Liver (tissue), 9 donors: ENCODE results near the gene POLR3GL. TPM values are rescaled to one million over a fixed set of nuclear protein-coding genes. Genes with fewer than 3 reads are reported as not detected.

Experiments
- DNase-seq: peaks from one replicate; pipeline ENCODE4 v3.0.0-alpha.2; 2017; ENCODE audit warnings: low spot score
- H3K27ac ChIP-seq, 2 donors: one replicate each; pipeline ENCODE4 v1.7.0; 2013; ENCODE audit warnings: inconsistent platforms in 2 of 2, low read length in 2 of 2, control low read depth in 1 of 2, low read depth in 1 of 2, mild to moderate bottlenecking in 1 of 2
- H3K27me3 ChIP-seq, 4 donors: one replicate each; pipeline versions ENCODE4 v1.6.1 to v1.7.0; 2013; ENCODE audit warnings: low read length in 3 of 4, inconsistent platforms in 1 of 4, mild to moderate bottlenecking in 1 of 4, moderate library complexity in 1 of 4; ENCODE audit not compliant: control insufficient read depth in 4 of 4, insufficient read depth in 4 of 4
- H3K36me3 ChIP-seq, 4 donors: one replicate each; pipeline versions ENCODE4 v1.6.1 to v1.7.0; 2013; ENCODE audit warnings: low read length in 3 of 4, mild to moderate bottlenecking in 3 of 4, low read depth in 1 of 4, moderate library complexity in 1 of 4; ENCODE audit not compliant: control insufficient read depth in 4 of 4, insufficient read depth in 3 of 4
- H3K4me1 ChIP-seq, 4 donors: one replicate each; pipeline versions ENCODE4 v1.6.1 to v1.7.0; 2013; ENCODE audit warnings: low read length in 3 of 4, mild to moderate bottlenecking in 3 of 4, moderate library complexity in 1 of 4; ENCODE audit not compliant: control insufficient read depth in 4 of 4, insufficient read depth in 4 of 4
- H3K4me3 ChIP-seq, 3 donors: one replicate each; pipeline versions ENCODE4 v1.6.1 to v1.7.0; 2013; ENCODE audit warnings: low read length in 3 of 3, control low read depth in 1 of 3, low read depth in 1 of 3, mild to moderate bottlenecking in 1 of 3
- H3K9ac ChIP-seq, 2 donors: one replicate each; pipeline ENCODE4 v1.7.0; 2013; ENCODE audit warnings: low read length in 2 of 2, mild to moderate bottlenecking in 2 of 2, moderate library complexity in 2 of 2, control low read depth in 1 of 2, low read depth in 1 of 2
- H3K9me3 ChIP-seq, 4 donors: one replicate each; pipeline versions ENCODE4 v1.6.1 to v1.7.0; 2013; ENCODE audit warnings: low read length in 3 of 4; ENCODE audit not compliant: control insufficient read depth in 4 of 4
- ATF3 ChIP-seq: IDR thresholded peaks from 2 replicates; pipeline ENCODE4 v1.6.1; 2016; ENCODE audit warnings: antibody characterized with exemption
- CTCF ChIP-seq: fragments of 150-350 bp; IDR thresholded peaks from 2 replicates; pipeline ENCODE4 v1.5.1; 2017; ENCODE audit warnings: improper control_type of control experiment, low read depth, low read length; ENCODE audit not compliant: missing input control
- EGR1 ChIP-seq, 2 donors: IDR thresholded peaks; 2 replicates each; pipeline ENCODE4 v1.6.1; 2016 to 2018; ENCODE audit warnings: antibody characterized with exemption in 2 of 2, low read depth in 2 of 2
- FOXA1 ChIP-seq: IDR thresholded peaks from 2 replicates; pipeline ENCODE4 v1.6.1; 2016; ENCODE audit warnings: antibody characterized with exemption
- FOXA2 ChIP-seq: IDR thresholded peaks from 2 replicates; pipeline ENCODE4 v1.6.1; 2016; ENCODE audit warnings: antibody characterized with exemption
- GABPA ChIP-seq, 2 donors: IDR thresholded peaks in 1 of 2; conservative IDR thresholded peaks in 1 of 2; 2 replicates each; pipeline ENCODE4 v1.6.1; 2016; ENCODE audit warnings: antibody characterized with exemption in 2 of 2, mild to moderate bottlenecking in 1 of 2, moderate library complexity in 1 of 2
- HNF4A ChIP-seq, 2 donors: conservative IDR thresholded peaks; 2 replicates each; pipeline ENCODE4 v1.6.1; 2016; ENCODE audit warnings: antibody characterized with exemption in 2 of 2, mild to moderate bottlenecking in 2 of 2
- HNF4G ChIP-seq: IDR thresholded peaks from 2 replicates; pipeline ENCODE4 v1.6.1; 2016; ENCODE audit warnings: antibody characterized with exemption
- JUND ChIP-seq, 2 donors: IDR thresholded peaks; 2 replicates each; pipeline ENCODE4 v1.6.1; 2016; ENCODE audit warnings: antibody characterized with exemption in 2 of 2
- MAX ChIP-seq: IDR thresholded peaks from 2 replicates; pipeline ENCODE4 v1.6.1; 2016; ENCODE audit warnings: antibody characterized with exemption
- NR2F2 ChIP-seq: IDR thresholded peaks from 2 replicates; pipeline ENCODE4 v1.6.1; 2016; ENCODE audit warnings: antibody characterized with exemption
- RAD21 ChIP-seq, 2 donors: IDR thresholded peaks; 2 replicates each; pipeline ENCODE4 v1.6.1; 2016; ENCODE audit warnings: antibody characterized with exemption in 2 of 2, mild to moderate bottlenecking in 2 of 2
- REST ChIP-seq: IDR thresholded peaks from 2 replicates; pipeline ENCODE4 v1.6.1; 2016; ENCODE audit warnings: antibody characterized with exemption, mild to moderate bottlenecking
- RXRA ChIP-seq, 2 donors: IDR thresholded peaks; 2 replicates each; pipeline ENCODE4 v1.6.1; 2017 to 2018; ENCODE audit warnings: antibody characterized with exemption in 2 of 2, mild to moderate bottlenecking in 1 of 2
- SP1 ChIP-seq: IDR thresholded peaks from 2 replicates; pipeline ENCODE4 v1.6.1; 2018; ENCODE audit warnings: antibody characterized with exemption, mild to moderate bottlenecking
- TAF1 ChIP-seq: conservative IDR thresholded peaks from 2 replicates; pipeline ENCODE4 v1.6.1; 2016; ENCODE audit warnings: antibody characterized with exemption, mild to moderate bottlenecking
- YY1 ChIP-seq: IDR thresholded peaks from 2 replicates; pipeline ENCODE4 v1.6.1; 2016; ENCODE audit warnings: antibody characterized with exemption, mild to moderate bottlenecking
- ZBTB33 ChIP-seq: IDR thresholded peaks from 2 replicates; pipeline ENCODE4 v1.6.1; 2016; ENCODE audit warnings: antibody characterized with exemption
- WGBS: extraction: QIAGEN DNeasy Blood & Tissue Kit; methylation state at CpG from one replicate; pipeline ENCODE4 v1.1.7; 2013; 5-methylcytosine and 5-hydroxymethylcytosine counted together
- polyA plus RNA-seq, 2 donors: library from polyadenylated mRNA; stranded (reverse) in 1 of 2; unstranded in 1 of 2; fragments of 200-250 nt in 1 of 2; fragments of >200 nt in 1 of 2; fragmentation: Nextera tagmentation in 1 of 2; extraction: Ambion mirVana in 1 of 2; gene quantifications; one replicate each; pipeline versions ENCODE4 v1.2.1 to v1.2.3, GENCODE V29; 2013 to 2015
- total RNA-seq, 2 donors: library from RNA; depleted of rRNA; stranded (reverse); fragments of >200 nt; gene quantifications; one replicate each; pipeline ENCODE4 v1.2.3, GENCODE V29; 2014
- donor health status: healthy.
- donor health status: healthy.
- donor health status: healthy.
- donor health status: healthy.
- donor health status: healthy.

Gene POLR3GL
- total and polyA plus RNA-seq, 4 donors: 11.9 to 23.4 (median 16.2) TPM

- no peak for TF ChIP-seq YY1
- no peak for TF ChIP-seq MAX
- TF ChIP-seq SP1: no peak
- no peak for TF ChIP-seq FOXA2
- no peaks in the 10 kb centered on the region for H3K36me3 ChIP-seq
- peaks cover 11 to 55% (median 43%) of the 10 kb centered on the region in 4 donors for H3K4me1 ChIP-seq
- H3K9me3 ChIP-seq: no peaks in the 10 kb centered on the region
- DNase-seq: no peak
- peak overlapping the region in 2 of 3 donors; percentile 71 to 86 for H3K4me3 ChIP-seq
- peak overlapping the region; percentile 80 to 88 for H3K27ac ChIP-seq
- peak overlapping the region; percentile 81 to 91 for H3K9ac ChIP-seq
- no peaks in the 10 kb centered on the region for H3K27me3 ChIP-seq
Observed at GRCh38 chr1:145956361-145956760, 8.1 kb upstream of the POLR3GL start.

GRCh38 chr1:145956781-145957442 is 7.6 kb upstream of the POLR3GL start:
- H3K36me3 ChIP-seq: no peaks in the 10 kb centered on the region
- H3K4me1 ChIP-seq: peaks cover 13 to 58% (median 49%) of the 10 kb centered on the region in 4 donors
- no peaks in the 10 kb centered on the region for H3K9me3 ChIP-seq
- peak overlapping the region; percentile 80 to 88 for H3K27ac ChIP-seq
- peak overlapping the region; percentile 81 to 91 for H3K9ac ChIP-seq
- DNase-seq: no peak
- 7% methylated on average over 3 of the region's 3 CpGs for WGBS
- H3K4me3 ChIP-seq: peak overlapping the region; percentile 49 to 86 (median 71)
- no peaks in the 10 kb centered on the region for H3K27me3 ChIP-seq
- no peak for TF ChIP-seq GABPA (IDR thresholded peaks at IDR 0.05 in 1 of 2, conservative IDR thresholded peaks at IDR 0.05 in 1 of 2)
- no peak for TF ChIP-seq HNF4A (conservative IDR thresholded peaks at IDR 0.05)
- no peak for TF ChIP-seq RXRA (IDR thresholded peaks at IDR 0.05)
- TF ChIP-seq ATF3: no peak
- TF ChIP-seq FOXA1: no peak
- no peak for TF ChIP-seq RAD21 (IDR thresholded peaks at IDR 0.05)
- no peak for TF ChIP-seq SP1
- no peak for TF ChIP-seq REST
- TF ChIP-seq YY1: no peak
- no peak for TF ChIP-seq NR2F2
- no peak for TF ChIP-seq CTCF
- no peak for TF ChIP-seq JUND (IDR thresholded peaks at IDR 0.05)
- TF ChIP-seq FOXA2: no peak
- TF ChIP-seq ZBTB33: no peak
- no peak for TF ChIP-seq EGR1 (IDR thresholded peaks at IDR 0.05; ENCODE audit: low read depth in 2 of 2)
- no peak for TF ChIP-seq HNF4G
- no peak for TF ChIP-seq TAF1
- no peak for TF ChIP-seq MAX
